Urothelium cell line (cell line): ENCODE data around the gene ZNF701.
"Not testable (repeated sequence)": the region's sequence is repeated elsewhere in the genome, so short reads cannot be mapped to it uniquely, and the experiment has no call there.

ENCODE experiments used
- DNase-seq: peaks from one replicate; pipeline ENCODE4 v3.0.0; 2011; ENCODE audit warnings: low spot score, mixed read lengths
- FAIRE-seq: peaks from 2 replicates; lab custom pipeline; 2011; peaks lifted over from hg19 to GRCh38; lab: Jason Lieb, UNC

Gene ZNF701

GRCh38 chr19:52570000-52570861 lies at the start of gene ZNF701:
ZNF701 (plus strand) TSS chr19:52570287; CDS start chr19:52574148, 3,861 bp downstream.
- FAIRE-seq (no peak), DNase-seq (peak; percentile 45)

DNA sequence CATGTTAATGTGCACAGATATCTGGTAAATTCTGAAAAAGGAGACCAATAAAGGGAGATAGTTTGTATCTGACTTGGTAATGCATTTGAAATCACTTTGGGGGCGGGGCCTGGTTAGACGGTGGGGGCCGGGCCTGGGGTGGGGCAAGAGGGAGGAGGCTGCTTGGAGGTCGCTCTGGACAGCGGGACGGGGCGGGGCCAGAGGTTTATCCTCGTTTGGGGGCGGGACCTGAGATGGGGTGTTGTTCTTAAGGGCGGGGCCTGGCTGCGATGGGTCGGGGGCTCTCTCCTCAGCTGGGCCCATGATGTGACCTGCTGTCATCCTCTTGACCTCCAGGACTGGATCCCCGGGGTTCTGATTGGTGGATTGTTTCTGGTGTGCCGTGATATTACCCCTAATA lies 47.5 kb upstream of the ZNF701 start:
- FAIRE-seq (no peak), DNase-seq (no peak)

DNA sequence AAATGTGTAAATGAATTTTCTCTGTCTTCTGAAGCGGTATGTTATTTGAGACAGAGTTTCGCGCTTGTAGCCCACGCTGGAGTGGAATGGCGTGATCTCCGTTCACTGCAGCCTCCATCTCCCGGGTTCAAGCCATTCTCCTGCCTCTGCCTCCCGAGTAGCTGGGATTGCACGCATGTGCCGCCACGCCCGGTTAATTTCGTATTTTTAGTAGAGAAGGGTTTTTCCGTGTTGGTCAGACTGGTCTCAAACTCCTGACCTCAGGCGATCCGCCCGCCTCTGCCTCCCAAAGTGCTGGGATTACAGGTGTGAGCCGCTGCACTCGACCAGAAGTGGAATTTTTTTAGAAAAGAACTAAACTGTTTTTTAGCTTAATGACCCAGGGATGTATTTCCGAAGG lies 46.0 kb upstream of the ZNF701 start:
- FAIRE-seq, result no peak
- DNase-seq, result no peak

DNA sequence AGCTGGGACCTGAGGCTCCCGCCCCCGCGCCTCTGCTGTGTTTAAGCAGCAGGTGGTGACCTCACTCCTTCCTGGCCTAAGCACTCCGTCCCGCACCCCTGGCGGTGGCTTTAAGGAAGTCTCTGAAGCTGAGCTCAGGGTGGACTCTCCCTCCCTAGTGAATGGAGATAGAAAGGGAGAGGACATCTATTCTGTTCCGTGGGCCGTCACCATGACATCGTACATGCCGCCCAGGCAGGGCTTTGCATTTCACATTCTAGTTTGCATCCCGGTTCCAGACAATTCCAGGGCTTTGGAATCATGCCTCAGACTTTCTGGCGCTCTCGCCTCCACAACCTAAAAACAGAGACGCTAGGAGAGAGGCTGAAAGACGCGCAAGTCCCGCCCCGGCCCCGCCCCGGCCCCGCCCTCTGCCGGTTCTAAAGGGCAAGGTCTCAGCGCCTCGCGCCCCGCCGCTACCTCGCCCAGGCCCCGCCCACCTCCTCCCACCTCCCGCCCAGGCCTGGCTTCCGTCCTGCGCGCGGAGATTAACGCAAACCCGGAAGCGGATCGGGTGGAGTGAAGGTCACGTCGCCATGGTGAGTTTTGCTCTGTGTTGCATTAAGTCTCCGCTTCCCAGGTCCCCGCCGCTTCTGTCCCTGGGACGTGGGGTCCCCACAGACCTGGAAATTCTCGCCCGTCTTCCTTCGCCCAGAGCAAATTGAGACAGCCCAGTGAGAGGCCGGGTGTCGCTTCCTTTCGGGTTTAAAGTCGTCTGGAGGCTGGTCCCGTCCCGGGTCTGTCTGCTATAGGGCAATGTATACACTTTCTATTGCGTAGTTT lies 42.7 kb upstream of the ZNF701 start, which contains the start of gene ZNF808:
Gene ZNF808, plus strand, starts transcription at position 535 of the 822 bp plus-strand sequence. CDS start 15,617 bp downstream, outside the sequence.
- no peak for FAIRE-seq

GRCh38 chr19:52527956-52528351 lies 42.1 kb upstream of the ZNF701 start:
- DNase-seq (peak; percentile 20), FAIRE-seq (no peak)

More for the DNA sequence above, 42.7 kb upstream of the ZNF701 start, which contains the start of gene ZNF808:
- DNase-seq, result peak; percentile 89

GRCh38 chr19:52532480-52532879 lies 37.6 kb upstream of the ZNF701 start:
- DNase-seq (no peak), FAIRE-seq (no peak)

GRCh38 chr19:52533901-52534300 lies 36.2 kb upstream of the ZNF701 start:
- FAIRE-seq (no peak), DNase-seq (no peak)

DNA sequence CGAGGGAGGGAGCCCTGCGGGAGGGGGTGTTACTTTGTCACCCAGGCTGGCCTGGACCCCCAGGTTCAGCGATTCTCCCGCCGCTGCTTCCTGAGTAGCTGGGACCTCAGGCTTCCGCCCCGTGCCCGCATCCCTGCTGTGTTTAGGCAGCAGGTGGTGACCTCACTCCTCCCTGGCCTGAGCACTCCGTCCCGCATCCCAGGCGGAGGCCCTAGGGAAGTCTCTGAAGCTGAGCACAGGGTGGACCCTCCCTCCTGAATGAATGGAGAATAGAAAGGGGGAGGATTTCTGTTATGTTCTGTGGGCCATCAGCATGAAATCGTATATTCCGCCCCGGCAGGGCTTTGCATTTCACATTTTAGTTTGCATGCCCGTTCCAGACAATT lies 34.7 kb upstream of the ZNF701 start:
- not testable (repeated sequence) for DNase-seq, FAIRE-seq

DNA sequence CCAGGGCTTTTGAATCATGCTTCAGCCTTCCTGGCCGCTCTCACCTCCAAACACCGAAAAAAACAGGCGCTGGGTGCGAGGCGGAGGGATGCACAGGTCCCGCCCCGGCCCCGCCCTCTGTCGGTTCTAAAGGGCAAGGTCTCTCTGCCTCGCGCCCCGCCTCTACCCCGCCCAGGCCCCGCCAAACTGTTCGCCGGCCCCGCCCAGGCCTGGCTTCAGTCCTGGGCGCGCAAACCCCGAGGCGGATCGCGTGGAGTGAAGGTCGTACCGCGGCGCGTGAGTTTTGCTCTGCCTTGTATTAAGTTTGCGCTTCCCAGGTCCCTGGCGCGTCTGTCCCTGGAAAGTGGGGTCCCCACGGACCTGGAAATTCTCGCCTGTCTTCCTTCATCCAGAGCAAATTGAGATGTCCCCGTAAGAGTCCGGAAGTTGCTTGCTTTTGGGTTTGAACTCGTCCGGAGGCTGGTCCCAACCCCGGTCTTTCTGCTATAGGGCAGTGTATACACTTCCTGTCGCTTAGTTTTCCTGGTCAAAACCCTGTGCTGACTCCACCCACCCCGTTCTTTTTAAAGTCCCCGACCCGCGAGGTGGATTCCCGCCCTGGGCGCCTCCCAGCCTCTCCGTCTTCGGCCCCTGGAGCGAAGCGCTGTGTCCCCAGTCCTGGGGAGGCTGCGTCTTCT lies 34.2 kb upstream of the ZNF701 start:
- FAIRE-seq (no peak), DNase-seq (no peak)

DNA sequence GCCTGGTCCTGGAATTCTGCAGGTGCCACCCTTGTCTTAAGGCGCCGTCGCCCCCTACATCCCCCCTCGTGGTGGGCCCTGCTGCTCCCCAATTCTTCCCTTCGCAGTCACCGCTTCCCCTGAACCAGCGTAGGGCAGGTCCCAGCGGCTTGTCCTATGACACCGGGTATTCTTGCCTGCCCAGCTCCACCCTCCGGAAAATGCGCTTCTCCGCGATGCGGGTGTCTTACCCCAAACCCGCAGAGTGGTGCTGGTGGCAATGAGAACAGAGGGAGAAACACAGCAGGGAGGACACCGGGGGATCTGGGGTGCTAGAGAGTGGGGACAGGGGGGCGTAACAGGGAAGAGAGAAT lies 33.7 kb upstream of the ZNF701 start:
- FAIRE-seq (no peak), DNase-seq (no peak)

DNA sequence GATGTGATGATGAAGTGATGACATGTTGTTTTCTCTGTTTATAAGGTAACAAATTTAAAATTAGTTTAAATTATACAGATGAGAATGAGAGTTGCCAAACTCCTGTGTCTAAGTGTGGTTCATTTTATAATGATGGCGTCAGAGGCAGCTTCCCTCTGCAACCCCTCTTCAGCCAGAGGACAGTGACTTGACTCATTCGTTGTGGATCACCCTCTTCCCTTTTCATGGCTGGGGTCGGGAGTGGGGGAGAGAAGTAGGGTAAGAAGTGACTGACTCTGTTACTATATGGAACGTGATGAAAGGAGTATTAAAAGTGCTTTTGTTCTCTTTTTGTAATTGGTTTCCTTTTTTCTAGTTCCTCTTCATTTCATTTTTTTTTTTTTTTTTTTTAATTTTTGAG lies 31.3 kb upstream of the ZNF701 start:
- DNase-seq, FAIRE-seq: not testable (repeated sequence)

DNA sequence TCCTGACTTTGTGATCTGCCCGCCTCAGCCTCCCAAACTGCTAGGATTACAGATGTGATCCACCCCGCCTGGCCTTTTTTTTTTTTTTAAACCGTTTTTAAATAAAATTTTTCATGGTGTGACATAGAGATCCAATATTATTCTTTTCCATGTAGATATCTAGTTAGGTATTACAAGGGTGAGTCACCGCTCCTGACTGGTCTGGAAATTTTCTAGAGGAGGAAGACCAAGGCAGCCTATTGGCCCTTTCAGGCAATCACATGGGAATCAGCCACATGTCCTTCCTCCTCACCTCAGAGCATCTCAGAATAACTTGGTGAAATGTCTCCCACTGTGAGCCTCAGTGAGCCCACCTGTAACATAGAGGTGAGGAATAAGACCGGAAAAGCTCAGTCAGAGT lies 28.9 kb upstream of the ZNF701 start:
- not testable (repeated sequence) for DNase-seq, FAIRE-seq

GRCh38 chr19:52541608-52542007 lies 28.5 kb upstream of the ZNF701 start:
- FAIRE-seq (no peak), DNase-seq (no peak)

GRCh38 chr19:52542541-52542940 lies 27.5 kb upstream of the ZNF701 start:
- FAIRE-seq, DNase-seq: not testable (repeated sequence)

GRCh38 chr19:52542984-52543664 lies 27.0 kb upstream of the ZNF701 start:
- DNase-seq, result no peak
- FAIRE-seq, result no peak

GRCh38 chr19:52554216-52554971 lies 15.7 kb upstream of the ZNF701 start:
- DNase-seq (no peak), FAIRE-seq (no peak)

DNA sequence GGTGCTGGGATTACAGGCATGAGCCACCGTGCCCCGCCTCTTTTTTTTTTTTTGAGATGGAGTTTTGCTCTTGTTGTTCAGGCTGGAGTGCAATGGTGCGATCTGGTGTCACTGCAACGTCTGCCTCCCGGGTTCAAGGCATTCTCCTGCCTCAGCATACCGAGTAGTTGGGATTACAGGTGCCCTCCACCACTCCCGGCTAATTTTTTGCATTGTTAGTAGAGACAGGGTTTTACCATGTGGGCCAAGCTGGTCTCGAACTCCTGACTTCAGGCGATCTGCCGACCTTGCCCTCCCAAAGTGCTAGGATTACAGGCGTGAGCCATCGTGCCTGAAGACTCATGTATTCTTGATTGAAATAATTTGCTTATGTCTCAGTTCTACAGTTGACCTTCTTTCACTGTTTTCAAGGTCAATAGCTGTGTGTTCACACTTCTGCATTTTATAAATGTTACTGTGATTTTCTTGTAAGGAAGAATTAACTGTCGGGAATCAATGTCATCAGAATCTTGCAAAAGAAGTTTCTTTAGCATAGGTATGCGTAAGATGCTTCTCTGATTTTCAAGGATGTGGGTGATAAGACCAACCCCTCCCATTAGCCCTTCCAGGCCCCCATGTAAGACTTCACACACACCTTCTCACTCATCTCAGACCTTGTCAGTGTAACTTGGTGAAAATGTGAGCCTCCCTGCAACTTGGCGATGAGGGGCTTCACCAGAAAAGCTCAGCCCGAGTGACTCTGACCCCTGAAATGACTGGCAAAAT lies 12.7 kb upstream of the ZNF701 start:
- FAIRE-seq (no peak), DNase-seq (no peak)

DNA sequence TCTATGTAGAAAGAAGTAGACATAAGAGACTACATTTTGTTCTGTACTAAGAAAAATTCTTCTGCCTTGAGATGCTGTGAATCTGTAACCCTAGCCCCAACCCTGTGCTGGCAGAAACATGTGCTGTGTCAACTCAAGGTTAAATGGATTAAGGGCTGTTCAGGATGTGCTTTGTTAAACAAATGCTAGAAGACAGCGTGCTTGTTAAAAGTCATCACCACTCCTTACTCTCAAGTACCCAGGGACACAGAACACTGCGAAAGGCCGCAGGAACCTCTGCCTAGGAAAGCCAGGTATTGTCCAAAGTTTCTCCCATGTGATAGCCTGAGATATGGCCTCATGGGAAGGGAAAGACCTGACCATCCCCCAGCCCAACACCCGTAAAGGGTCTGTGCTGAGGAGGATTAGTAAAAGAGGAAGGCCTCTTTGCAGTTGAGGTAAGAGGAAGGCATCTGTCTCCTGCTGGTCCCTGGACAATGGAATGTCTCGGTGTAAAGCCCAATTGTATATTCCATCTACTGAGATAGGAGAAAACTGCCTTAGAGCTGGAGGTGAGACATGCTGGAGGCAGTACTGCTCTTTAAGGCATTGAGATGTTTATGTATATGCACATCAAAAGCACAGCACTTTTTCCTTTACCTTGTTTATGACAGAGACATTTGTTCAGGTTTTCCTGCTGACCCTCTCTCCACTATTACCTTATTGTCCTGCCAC lies 11.2 kb upstream of the ZNF701 start:
- not testable (repeated sequence) for FAIRE-seq, DNase-seq
